ENCODE data around the gene UBTD2. TPM values are rescaled to one million over a fixed set of nuclear protein-coding genes. Genes with fewer than 3 reads are reported as not detected.

UBTD2 gene
- total RNA-seq, 4 donors from 2014 or later, result 17.3 to 26.6 (median 20.2) TPM

DNA sequence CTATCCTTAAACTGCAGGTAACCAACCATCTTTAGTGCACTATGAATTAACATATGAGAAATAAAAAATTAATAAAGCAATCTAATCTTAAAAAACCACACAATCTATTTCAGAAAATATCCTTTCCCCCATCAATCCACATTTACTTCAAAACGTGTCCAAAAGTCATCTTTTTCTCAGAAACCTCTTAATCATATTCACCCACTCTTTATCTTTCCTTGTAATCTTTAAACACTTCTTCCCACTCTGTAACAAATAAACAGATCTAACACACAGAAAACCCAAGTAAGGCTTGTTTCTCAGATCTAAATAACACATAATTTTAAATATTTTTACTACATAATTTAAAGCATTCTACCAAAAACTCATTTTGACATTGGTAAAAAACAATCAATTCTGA, 45.2 kb downstream of the UBTD2 start:
- no peak overlapping the region for H3K4me3 ChIP-seq
- H3K27me3 ChIP-seq, result no peaks in the 10 kb centered on the region
- H3K9me3 ChIP-seq, result no peaks in the 10 kb centered on the region
- no peak for ATAC-seq
- 42 to 71% methylated on average over 1 of the region's 1 CpG for WGBS, 2 donors (ENCODE audit: low coverage in 1 of 2)
- no peak for TF ChIP-seq POLR2AphosphoS5 (IDR thresholded peaks at IDR 0.05)
- TF ChIP-seq EP300 (IDR thresholded peaks at IDR 0.05), result no peak
- TF ChIP-seq, protein P1, sequence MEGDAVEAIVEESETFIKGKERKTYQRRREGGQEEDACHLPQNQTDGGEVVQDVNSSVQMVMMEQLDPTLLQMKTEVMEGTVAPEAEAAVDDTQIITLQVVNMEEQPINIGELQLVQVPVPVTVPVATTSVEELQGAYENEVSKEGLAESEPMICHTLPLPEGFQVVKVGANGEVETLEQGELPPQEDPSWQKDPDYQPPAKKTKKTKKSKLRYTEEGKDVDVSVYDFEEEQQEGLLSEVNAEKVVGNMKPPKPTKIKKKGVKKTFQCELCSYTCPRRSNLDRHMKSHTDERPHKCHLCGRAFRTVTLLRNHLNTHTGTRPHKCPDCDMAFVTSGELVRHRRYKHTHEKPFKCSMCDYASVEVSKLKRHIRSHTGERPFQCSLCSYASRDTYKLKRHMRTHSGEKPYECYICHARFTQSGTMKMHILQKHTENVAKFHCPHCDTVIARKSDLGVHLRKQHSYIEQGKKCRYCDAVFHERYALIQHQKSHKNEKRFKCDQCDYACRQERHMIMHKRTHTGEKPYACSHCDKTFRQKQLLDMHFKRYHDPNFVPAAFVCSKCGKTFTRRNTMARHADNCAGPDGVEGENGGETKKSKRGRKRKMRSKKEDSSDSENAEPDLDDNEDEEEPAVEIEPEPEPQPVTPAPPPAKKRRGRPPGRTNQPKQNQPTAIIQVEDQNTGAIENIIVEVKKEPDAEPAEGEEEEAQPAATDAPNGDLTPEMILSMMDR (IDR thresholded peaks at IDR 0.05), result no peak
- H3K36me3 ChIP-seq, result peaks cover under 1 to 12% of the 10 kb centered on the region in 2 donors
- H3K27ac ChIP-seq, result no peak overlapping the region
- peaks cover 0 to 23% (median 0%) of the 10 kb centered on the region in 3 donors for H3K4me1 ChIP-seq

GRCh38 chr5:172235827-172236736, 47.5 kb downstream of the UBTD2 start:
- Histone ChIP-seq H3K36me3 (peaks cover 3 to 33% of the 10 kb centered on the region in 2 donors), H3K27ac (no peak overlapping the region)
- WGBS, 2 donors (ENCODE audit: low coverage in 1 of 2), result 68 to 74% methylated on average over 3 of the region's 3 CpGs

DNA sequence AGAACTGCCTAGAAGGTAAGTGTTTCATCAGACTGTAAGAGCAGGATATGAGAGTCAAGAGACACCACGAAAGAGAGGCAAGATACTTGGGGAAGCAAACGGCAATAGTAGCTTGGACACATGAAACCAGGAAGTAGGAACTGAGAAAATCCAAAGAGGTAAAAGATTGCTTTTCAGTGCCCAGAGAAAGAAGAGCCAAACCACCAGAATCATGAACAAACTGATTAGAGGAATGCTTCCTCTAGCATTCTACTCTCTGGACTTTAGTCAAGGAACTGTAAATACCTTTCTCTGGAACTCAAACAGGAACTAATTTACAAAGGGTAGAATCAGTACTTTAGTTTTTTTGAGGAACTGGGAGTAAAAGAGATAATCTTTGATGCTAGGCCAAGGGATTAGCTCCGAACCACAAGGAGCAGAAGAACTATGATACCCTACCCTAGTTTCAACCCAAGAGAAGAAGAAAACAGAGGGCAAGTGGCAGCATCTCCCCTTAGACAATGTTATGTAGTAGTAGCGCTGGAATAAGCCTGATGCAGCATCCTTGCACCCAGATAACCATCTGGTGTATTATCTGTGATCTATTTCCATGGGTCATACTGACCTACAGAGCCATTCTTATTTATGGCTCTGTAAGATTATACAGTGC, 48.3 kb downstream of the UBTD2 start:
- no peak overlapping the region for H3K4me3 ChIP-seq
- H3K9me3 ChIP-seq, result no peaks in the 10 kb centered on the region
- H3K27ac ChIP-seq, result no peak overlapping the region
- WGBS, 2 donors (ENCODE audit: low coverage in 1 of 2), result 37 to 58% methylated on average over 3 to 4 of the region's 4 CpGs
- no peaks in the 10 kb centered on the region for H3K27me3 ChIP-seq
- ATAC-seq, result no peak
- TF ChIP-seq, protein P1 (IDR thresholded peaks at IDR 0.05), result no peak
- TF ChIP-seq POLR2AphosphoS5 (IDR thresholded peaks at IDR 0.05), result no peak
- TF ChIP-seq POLR2A (IDR thresholded peaks at IDR 0.05), result no peak
- TF ChIP-seq EP300 (IDR thresholded peaks at IDR 0.05), result no peak
- peaks cover 0 to 23% (median 0%) of the 10 kb centered on the region in 3 donors for H3K4me1 ChIP-seq
- peaks cover 3 to 39% of the 10 kb centered on the region in 2 donors for H3K36me3 ChIP-seq

More at GRCh38 chr5:172235827-172236736, 47.5 kb downstream of the UBTD2 start:
- H3K9me3 ChIP-seq, result no peaks in the 10 kb centered on the region
- no peak overlapping the region for H3K4me3 ChIP-seq
- H3K4me1 ChIP-seq, result peaks cover 0 to 23% (median 0%) of the 10 kb centered on the region in 3 donors
- H3K27me3 ChIP-seq, result no peaks in the 10 kb centered on the region
- ATAC-seq, result no peak
- TF ChIP-seq, protein P1 (IDR thresholded peaks at IDR 0.05), result no peak
- no peak for TF ChIP-seq EP300 (IDR thresholded peaks at IDR 0.05)
- TF ChIP-seq POLR2AphosphoS5 (IDR thresholded peaks at IDR 0.05), result no peak
- TF ChIP-seq POLR2A (IDR thresholded peaks at IDR 0.05), result no peak

GRCh38 chr5:172234031-172234430, 49.5 kb downstream of the UBTD2 start:
- no peak for TF ChIP-seq POLR2AphosphoS5 (IDR thresholded peaks at IDR 0.05)
- TF ChIP-seq, protein P1 (IDR thresholded peaks at IDR 0.05), result no peak
- TF ChIP-seq POLR2A (IDR thresholded peaks at IDR 0.05), result no peak
- no peak for TF ChIP-seq EP300 (IDR thresholded peaks at IDR 0.05)
- H3K9me3 ChIP-seq, result no peaks in the 10 kb centered on the region
- H3K27ac ChIP-seq, result no peak overlapping the region
- H3K4me1 ChIP-seq, result peaks cover 0 to 23% (median 0%) of the 10 kb centered on the region in 3 donors
- 90 to 100% methylated on average over 3 to 4 of the region's 4 CpGs for WGBS, 2 donors (ENCODE audit: low coverage in 1 of 2)
- no peak overlapping the region for H3K4me3 ChIP-seq
- peaks cover 3 to 39% of the 10 kb centered on the region in 2 donors for H3K36me3 ChIP-seq
- no peaks in the 10 kb centered on the region for H3K27me3 ChIP-seq
- ATAC-seq, result no peak
